HepG2 (cell line): ENCODE results near the gene ELL. TPM values are rescaled to one million over a fixed set of nuclear protein-coding genes. Genes with fewer than 3 reads are reported as not detected.

ENCODE experiments used
- ATAC-seq: fragments of 200-7000 bp; cut with Tn5 transposase; 3 replicates; pipeline ENCODE4 v1.9.1; 2020; ENCODE audit warnings: mild to moderate bottlenecking, moderate library complexity
- BruUV-seq: library from RNA; stranded (reverse); fragments of 400-500 nt; replicated peaks from 2 replicates; lab custom pipeline; 2021; lab: Mats Ljungman, UMichigan
- CTCF ChIA-PET: fragments of 300-600 bp; formaldehyde crosslinking; extraction: SDS; loops from one replicate; lab custom pipeline; 2021; ENCODE audit warnings: low total read pairs, inconsistent platforms, low intra/inter-chr PET ratio; lab: Yijun Ruan, JAX
- POLR2A ChIA-PET: fragments of 350-600 bp; sonication (Branson Sonifier 250); formaldehyde crosslinking; loops from one replicate; lab custom pipeline; 2020; ENCODE audit warnings: antibody characterized with exemption, inconsistent platforms; lab: Yijun Ruan, JAX
- DNase-seq: peaks from one replicate; pipeline ENCODE4 v3.0.0-alpha.2; 2015; ENCODE audit warnings: low spot score
- FAIRE-seq: peaks from 3 replicates; lab custom pipeline; 2011; peaks lifted over from hg19 to GRCh38; lab: Jason Lieb, UNC
- H2AFZ ChIP-seq: one replicate; pipeline ENCODE4 v1.6.1; 2011; ENCODE audit warnings: low read length, inconsistent platforms
- H3K27ac ChIP-seq: fragments of 300-600 bp; 3 replicates; pipeline ENCODE4 v1.8.0; 2011; ENCODE audit warnings: mixed run types, mild to moderate bottlenecking, mixed read lengths, low read length, inconsistent platforms; ENCODE audit not compliant: insufficient read depth; ENCODE audit errors: extremely low read length
- H3K27me3 ChIP-seq, 2 experiments: fragments of 200-600 bp in 1 of 2; 2 replicates in 1 of 2; 3 replicates in 1 of 2; pipeline versions ENCODE4 v1.6.0 to v1.8.0; 2011; ENCODE audit warnings: low read length in 2 of 2, mild to moderate bottlenecking in 2 of 2, moderate library complexity in 2 of 2, inconsistent platforms in 1 of 2; ENCODE audit not compliant: insufficient read depth in 2 of 2, control insufficient read depth in 1 of 2
- H3K36me3 ChIP-seq, 2 experiments: fragments of 200-600 bp in 1 of 2; replicated peaks in 1 of 2; 2 replicates in 1 of 2; 3 replicates in 1 of 2; pipeline versions ENCODE4 v1.5.1 to v1.8.0; 2011; ENCODE audit warnings: low read length in 2 of 2, inconsistent platforms in 1 of 2; ENCODE audit not compliant: insufficient read depth in 2 of 2, control insufficient read depth in 1 of 2
- H3K4me1 ChIP-seq: 2 replicates; pipeline ENCODE4 v1.5.1; 2012; ENCODE audit warnings: low read length, inconsistent platforms; ENCODE audit not compliant: insufficient read depth
- H3K4me2 ChIP-seq: 2 replicates; pipeline ENCODE4 v1.6.0; 2011; ENCODE audit warnings: low read depth, low read length, inconsistent platforms
- H3K4me3 ChIP-seq, 3 experiments: fragments of 200-600 bp in 1 of 3; sonication (generic), shearing (Covaris generic) in 1 of 3; replicated peaks in 1 of 3; 2 replicates each; pipeline ENCODE4 v1.5.1; 2011 to 2016; ENCODE audit warnings: low read length in 3 of 3, inconsistent platforms in 2 of 3, low read depth in 2 of 3, mild to moderate bottlenecking in 2 of 3, control low read depth in 1 of 3, mixed read lengths in 1 of 3; ENCODE audit not compliant: insufficient read depth in 1 of 3
- H3K79me2 ChIP-seq: one replicate; pipeline ENCODE4 v1.6.1; 2011; ENCODE audit warnings: low read length, inconsistent platforms; ENCODE audit not compliant: insufficient read depth
- H3K9ac ChIP-seq: 2 replicates; pipeline ENCODE4 v1.6.0; 2011; ENCODE audit warnings: mild to moderate bottlenecking, low read depth, low read length, inconsistent platforms; ENCODE audit not compliant: insufficient read depth
- H3K9me3 ChIP-seq: 2 replicates; pipeline ENCODE4 v1.5.1; 2012; ENCODE audit warnings: mild to moderate bottlenecking, low read length
- H4K20me1 ChIP-seq: 2 replicates; pipeline ENCODE4 v1.6.0; 2011; ENCODE audit warnings: inconsistent platforms, mild to moderate bottlenecking, low read length, moderate library complexity; ENCODE audit not compliant: insufficient read depth
- ZNF629 ChIP-seq: sonication (generic); formaldehyde crosslinking; conservative IDR thresholded peaks from 2 replicates; pipeline ENCODE4 v1.5.0; 2020; ENCODE audit warnings: missing genetic modification reagents
- ZNF770 ChIP-seq: sonication (generic); formaldehyde crosslinking; IDR thresholded peaks from 2 replicates; pipeline ENCODE4 v1.5.0; 2020; ENCODE audit warnings: mild to moderate bottlenecking, missing genetic modification reagents
- WGBS: methylation state at CpG from one replicate; pipeline ENCODE4 v1.1.6; 2017; ENCODE audit warnings: low lambda C conversion rate; 5-methylcytosine and 5-hydroxymethylcytosine counted together
- in situ Hi-C: cut with HindIII; loops from 2 replicates; pipeline ENCODE4 v1.10.0; 2017; ENCODE audit warnings: low pct_unique_long_range_greater_than_20kb; ENCODE audit not compliant: extremely low pct_ligation_motif_present
- intact Hi-C: fragments of 100-400 bp; cut with micrococcal nuclease; formaldehyde crosslinking; loops from one replicate; pipeline ENCODE4 v1.10.0; 2022; ENCODE audit not compliant: unreplicated experiment
- polyA plus RNA-seq, 8 experiments: library from polyadenylated mRNA; depleted of rRNA in 3 of 8; stranded (reverse) in 7 of 8; unstranded in 1 of 8; fragments of >200 nt; fragmentation: Illumina TruSeq in 4 of 8; extraction: Trizol in 4 of 8; gene quantifications; 2 replicates each; pipeline versions ENCODE4 v1.2.1 to v1.2.3, GENCODE V29; 2011 to 2016; ENCODE audit warnings: low read depth in 4 of 8, missing spikeins in 1 of 8, mixed read lengths in 1 of 8; ENCODE audit not compliant: insufficient read depth in 1 of 8
- total RNA-seq, 5 experiments: library from RNA; depleted of rRNA; stranded (reverse); fragments of >200 nt; fragmentation: Illumina TruSeq; extraction: Trizol; gene quantifications; 2 replicates each; pipeline ENCODE4 v1.2.3, GENCODE V29; 2016; ENCODE audit warnings: low read depth in 1 of 5
- TF ChIP-seq, protein P1 (sequence below): sonication (generic); formaldehyde crosslinking; IDR thresholded peaks from 2 replicates; pipeline ENCODE4 v1.4.0; 2020; ENCODE audit warnings: mild to moderate bottlenecking, missing genetic modification reagents, borderline replicate concordance

Gene ELL
- total and polyA plus RNA-seq, 2 of the 13 experiments (the other 11 are each of a cell fraction or from before 2014, with no cell fraction given), result 3.7 to 5.4 TPM

DNA sequence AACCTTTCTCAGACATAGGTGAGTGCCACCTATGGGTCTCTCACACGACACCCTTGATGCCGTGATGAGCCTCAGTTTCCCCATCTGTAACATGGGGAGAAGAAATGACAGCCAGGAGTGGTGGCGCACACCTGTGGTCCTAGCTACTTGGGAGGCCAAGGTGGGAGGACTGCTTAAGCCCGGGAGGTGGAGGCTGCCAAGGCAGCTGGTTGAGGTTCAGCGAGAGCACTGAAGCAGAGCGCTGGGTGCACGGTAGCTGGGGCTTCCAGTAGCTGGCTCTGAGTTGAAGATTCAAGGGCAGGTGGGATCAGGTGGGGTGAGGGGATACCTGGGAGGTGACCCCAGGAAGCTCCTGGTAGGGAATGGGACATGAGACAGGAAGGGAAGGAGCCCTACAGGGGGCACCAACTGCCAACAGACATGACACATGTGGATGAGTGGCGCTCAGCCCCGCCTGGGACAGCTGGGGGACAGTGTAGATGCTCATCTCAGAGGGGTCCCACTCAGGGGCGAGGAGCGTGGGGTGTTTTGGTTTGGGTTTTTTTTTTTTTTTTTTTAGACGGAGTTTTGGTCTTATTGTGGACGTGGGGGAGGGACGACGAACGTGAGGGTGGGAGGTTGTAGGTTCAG lies 109.1 kb downstream of the ELL start:
- no peaks in the 10 kb centered on the region for H4K20me1 ChIP-seq
- H3K4me2 ChIP-seq, result no peak overlapping the region
- TF ChIP-seq ZNF770 (CRISPR knock-in tag) (peak; percentile 33; the same call in 1 of the 2 replicates), ZNF629 (CRISPR knock-in tag) (0 out of 2 replicates have a peak, but pooled peaks have one; percentile 11)
- TF ChIP-seq, protein P1, sequence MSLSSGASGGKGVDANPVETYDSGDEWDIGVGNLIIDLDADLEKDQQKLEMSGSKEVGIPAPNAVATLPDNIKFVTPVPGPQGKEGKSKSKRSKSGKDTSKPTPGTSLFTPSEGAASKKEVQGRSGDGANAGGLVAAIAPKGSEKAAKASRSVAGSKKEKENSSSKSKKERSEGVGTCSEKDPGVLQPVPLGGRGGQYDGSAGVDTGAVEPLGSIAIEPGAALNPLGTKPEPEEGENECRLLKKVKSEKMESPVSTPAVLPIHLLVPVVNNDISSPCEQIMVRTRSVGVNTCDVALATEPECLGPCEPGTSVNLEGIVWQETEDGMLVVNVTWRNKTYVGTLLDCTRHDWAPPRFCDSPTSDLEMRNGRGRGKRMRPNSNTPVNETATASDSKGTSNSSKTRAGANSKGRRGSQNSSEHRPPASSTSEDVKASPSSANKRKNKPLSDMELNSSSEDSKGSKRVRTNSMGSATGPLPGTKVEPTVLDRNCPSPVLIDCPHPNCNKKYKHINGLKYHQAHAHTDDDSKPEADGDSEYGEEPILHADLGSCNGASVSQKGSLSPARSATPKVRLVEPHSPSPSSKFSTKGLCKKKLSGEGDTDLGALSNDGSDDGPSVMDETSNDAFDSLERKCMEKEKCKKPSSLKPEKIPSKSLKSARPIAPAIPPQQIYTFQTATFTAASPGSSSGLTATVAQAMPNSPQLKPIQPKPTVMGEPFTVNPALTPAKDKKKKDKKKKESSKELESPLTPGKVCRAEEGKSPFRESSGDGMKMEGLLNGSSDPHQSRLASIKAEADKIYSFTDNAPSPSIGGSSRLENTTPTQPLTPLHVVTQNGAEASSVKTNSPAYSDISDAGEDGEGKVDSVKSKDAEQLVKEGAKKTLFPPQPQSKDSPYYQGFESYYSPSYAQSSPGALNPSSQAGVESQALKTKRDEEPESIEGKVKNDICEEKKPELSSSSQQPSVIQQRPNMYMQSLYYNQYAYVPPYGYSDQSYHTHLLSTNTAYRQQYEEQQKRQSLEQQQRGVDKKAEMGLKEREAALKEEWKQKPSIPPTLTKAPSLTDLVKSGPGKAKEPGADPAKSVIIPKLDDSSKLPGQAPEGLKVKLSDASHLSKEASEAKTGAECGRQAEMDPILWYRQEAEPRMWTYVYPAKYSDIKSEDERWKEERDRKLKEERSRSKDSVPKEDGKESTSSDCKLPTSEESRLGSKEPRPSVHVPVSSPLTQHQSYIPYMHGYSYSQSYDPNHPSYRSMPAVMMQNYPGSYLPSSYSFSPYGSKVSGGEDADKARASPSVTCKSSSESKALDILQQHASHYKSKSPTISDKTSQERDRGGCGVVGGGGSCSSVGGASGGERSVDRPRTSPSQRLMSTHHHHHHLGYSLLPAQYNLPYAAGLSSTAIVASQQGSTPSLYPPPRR (CRISPR knock-in tag), result no peak
- no peaks in the 10 kb centered on the region for H3K9me3 ChIP-seq
- H3K36me3 ChIP-seq, result no peaks in the 10 kb centered on the region
- ChIA-PET POLR2A (interaction anchor here (2.9 kb wide), 1 partner anchor 27 kb away, joined by 12 read pairs; the partner anchor contains the start of gene GDF15), CTCF (no interaction called here)
- ATAC-seq (no peak), DNase-seq (no peak), FAIRE-seq (no peak)
- no TSS peak for BruUV-seq
- intact Hi-C loops (loop anchor here (5.0 kb wide), 3 partner anchors 75 to 205 kb away; no protein-coding TSS in a partner anchor), in situ Hi-C loops (loop anchor here (10.0 kb wide), 2 partner anchors 138 to 208 kb away; partner anchors contain the start of genes IQCN and RAB3A)
- no peaks in the 10 kb centered on the region for H3K27me3 ChIP-seq
- no peak overlapping the region for H3K4me3 ChIP-seq
- H3K79me2 ChIP-seq, result no peaks in the 10 kb centered on the region
- peaks cover 63% of the 10 kb centered on the region for H3K4me1 ChIP-seq
- H2AFZ ChIP-seq, result no peak overlapping the region
- no peak overlapping the region for H3K27ac ChIP-seq
- 62% methylated on average over 16 of the region's 16 CpGs for WGBS
- H3K9ac ChIP-seq, result no peak overlapping the region
